Thyroid gland (tissue), 4 donors: ENCODE data around the gene PPP2R2C.

Source experiments
- POLR2A ChIP-seq, 2 donors: fragments of 450-650 bp; IDR thresholded peaks; one replicate each; pipeline ENCODE4 v1.6.1; 2017; ENCODE audit warnings: antibody characterized with exemption in 2 of 2, mild to moderate bottlenecking in 2 of 2, moderate library complexity in 1 of 2
- TF ChIP-seq, protein P1 (sequence below), 6 experiments: fragments of 200-600 bp in 3 of 6; fragments of 450-650 bp in 3 of 6; sonication (generic) in 3 of 6; IDR thresholded peaks; one replicate each; pipeline ENCODE4 v1.5.1; 2016 to 2019; ENCODE audit warnings: antibody characterized with exemption in 6 of 6, mild to moderate bottlenecking in 2 of 6, inconsistent platforms in 1 of 6, moderate library complexity in 1 of 6

DNA sequence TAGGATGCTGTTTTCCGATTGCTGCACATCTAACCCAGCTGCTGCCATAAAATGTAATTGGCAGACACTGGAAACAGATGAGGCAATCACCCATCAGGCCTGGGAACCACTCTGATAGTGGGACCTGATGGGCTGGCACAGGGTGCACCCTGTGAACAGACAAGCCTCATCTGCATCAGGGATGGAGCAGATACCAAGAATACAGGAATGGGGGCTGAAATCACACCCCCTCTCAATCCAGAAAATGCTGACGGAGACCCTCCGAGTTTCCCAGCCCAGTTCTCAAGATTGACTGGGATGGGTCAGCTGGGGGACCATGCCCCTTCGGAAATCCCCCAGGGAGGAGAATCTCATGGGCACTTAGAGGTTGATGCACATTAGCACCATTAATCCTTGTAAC, 28.8 kb upstream of the PPP2R2C start:
- TF ChIP-seq, protein P1, sequence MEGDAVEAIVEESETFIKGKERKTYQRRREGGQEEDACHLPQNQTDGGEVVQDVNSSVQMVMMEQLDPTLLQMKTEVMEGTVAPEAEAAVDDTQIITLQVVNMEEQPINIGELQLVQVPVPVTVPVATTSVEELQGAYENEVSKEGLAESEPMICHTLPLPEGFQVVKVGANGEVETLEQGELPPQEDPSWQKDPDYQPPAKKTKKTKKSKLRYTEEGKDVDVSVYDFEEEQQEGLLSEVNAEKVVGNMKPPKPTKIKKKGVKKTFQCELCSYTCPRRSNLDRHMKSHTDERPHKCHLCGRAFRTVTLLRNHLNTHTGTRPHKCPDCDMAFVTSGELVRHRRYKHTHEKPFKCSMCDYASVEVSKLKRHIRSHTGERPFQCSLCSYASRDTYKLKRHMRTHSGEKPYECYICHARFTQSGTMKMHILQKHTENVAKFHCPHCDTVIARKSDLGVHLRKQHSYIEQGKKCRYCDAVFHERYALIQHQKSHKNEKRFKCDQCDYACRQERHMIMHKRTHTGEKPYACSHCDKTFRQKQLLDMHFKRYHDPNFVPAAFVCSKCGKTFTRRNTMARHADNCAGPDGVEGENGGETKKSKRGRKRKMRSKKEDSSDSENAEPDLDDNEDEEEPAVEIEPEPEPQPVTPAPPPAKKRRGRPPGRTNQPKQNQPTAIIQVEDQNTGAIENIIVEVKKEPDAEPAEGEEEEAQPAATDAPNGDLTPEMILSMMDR (IDR thresholded peaks at IDR 0.05), result no peak
- no peak for TF ChIP-seq POLR2A (IDR thresholded peaks at IDR 0.05)
